GM18502 (cell line): ENCODE results near the gene SDC3.

Experiments
- ATAC-seq: cut with Tn5 transposase; IDR thresholded peaks from one replicate; pipeline ENCODE4 v1.9.1; 2021; ENCODE audit warnings: mild to moderate bottlenecking; ENCODE audit not compliant: unreplicated experiment, poor library complexity

Gene SDC3

DNA sequence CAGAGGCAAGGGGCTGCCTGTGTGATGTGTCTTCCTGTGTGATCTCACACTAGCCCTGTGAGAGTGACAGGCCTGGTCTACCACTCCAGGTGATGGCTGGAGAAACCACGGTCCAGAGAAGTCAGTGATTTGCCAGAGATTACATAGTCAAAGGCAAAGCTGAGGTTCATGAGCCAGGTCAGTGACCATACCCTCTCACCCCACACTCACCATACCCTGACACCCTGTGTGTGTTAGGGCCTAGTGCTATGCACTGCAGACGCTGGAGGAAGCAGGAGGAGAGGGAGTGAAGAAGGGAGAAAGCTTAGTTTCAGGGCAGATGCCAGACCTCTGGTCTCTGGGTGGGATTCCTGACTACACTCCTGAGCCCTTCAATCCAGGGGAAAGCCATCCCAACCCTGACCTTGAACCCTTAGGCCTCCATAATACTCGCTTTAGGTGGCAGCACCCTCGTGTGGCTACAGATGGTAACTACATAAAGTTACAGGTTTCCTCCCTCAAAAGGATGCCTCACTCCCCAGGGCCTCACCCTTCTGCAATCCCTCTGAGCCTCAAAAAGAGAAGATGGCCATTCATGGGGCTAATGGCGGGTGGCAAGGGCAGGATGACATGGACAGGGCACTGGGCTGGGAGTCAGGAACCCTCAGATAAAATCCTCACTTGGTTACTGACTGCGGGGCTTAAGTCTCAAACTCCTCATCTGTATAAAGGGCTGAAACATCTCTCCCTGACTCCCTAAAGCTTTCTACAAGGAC lies 20.8 kb upstream of the SDC3 start:
- ATAC-seq: no peak

- no peak for ATAC-seq
Observed at GRCh38 chr1:30928789-30929134, 20.2 kb upstream of the SDC3 start.

- no peak for ATAC-seq
Observed at GRCh38 chr1:30928171-30928570, 19.6 kb upstream of the SDC3 start.

DNA sequence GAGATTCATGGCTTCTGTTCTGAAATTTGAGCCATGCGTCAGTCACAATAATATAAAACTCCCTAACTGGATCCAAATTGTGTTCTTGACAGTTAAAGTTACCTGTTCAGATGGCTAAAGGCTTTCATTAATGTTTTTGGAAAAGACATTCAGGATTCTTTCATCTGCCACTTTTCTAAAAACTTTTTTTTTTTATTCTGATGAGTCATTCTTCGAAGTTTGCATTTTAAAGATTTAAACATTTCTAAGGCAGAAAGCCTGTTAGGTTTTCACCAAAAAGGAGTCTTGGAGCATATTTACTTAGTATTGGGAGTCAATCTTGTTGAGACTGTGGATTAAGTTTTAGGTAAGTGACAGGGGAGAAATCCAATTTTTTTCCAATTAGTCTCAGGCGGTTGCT lies 18.9 kb upstream of the SDC3 start:
- ATAC-seq: no peak

DNA sequence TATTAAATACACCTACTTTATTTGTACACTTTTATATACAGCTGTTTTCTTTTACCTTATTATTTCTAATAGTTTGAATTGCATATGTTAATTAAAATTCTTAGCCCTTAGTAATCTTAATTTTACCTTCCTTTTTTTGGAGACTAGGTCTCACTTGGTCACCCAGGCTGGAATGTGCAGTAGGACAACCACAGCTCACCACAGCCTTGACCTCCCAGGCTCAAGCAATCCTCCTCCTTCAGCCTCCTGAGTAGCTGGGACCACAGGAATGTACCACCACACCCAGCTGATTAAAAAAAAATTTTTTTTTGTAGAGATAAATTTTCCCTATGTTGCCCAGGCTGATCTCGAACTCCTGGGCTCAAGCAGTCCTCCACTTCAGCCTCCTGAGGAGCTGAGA lies 15.0 kb upstream of the SDC3 start:
- ATAC-seq: no peak

GRCh38 chr1:30920827-30921226 lies 12.3 kb upstream of the SDC3 start:
- ATAC-seq: no peak

DNA sequence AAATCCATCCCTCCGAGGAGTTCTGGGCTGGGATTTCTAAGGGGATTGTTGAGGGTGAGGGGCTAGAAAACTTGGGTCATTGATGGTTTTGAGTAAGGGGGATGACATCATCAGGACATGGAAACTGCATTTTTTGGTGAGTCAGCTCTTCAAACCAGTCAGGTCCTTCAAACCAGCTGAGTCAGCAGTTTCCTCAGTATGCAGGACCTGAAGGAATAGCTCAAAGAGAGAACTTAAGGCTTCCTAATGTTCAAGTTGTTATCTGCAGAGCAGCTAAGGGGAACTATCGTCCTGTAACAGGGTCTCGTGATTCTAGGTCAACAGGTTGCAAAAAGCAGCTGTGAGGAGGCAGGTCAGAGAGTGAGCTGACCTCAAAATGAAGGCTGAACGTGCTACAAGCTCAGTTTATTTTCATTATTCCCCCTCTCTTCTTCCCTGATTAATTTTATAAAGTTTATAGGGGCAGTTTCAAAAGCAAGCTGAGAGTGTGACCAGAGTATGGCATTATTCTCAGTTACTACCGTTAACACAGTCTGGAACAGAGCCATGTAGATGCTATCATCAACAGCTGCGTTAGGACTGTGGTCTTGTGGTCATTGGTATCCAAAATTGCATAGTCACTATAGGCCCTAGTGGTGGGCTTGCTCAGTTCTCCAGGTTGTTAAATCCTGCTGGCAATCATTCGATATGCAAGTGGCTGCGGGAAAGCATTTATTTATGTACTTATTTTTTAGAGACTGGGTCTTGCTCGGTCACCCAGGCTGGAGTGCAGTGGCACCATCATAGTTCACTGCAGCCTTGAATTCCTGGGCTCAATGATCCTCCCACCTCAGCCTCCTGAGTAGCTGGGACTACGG lies 10.7 kb upstream of the SDC3 start:
- ATAC-seq: no peak

GRCh38 chr1:30916296-30916695 lies 7.7 kb upstream of the SDC3 start:
- ATAC-seq: no peak

DNA sequence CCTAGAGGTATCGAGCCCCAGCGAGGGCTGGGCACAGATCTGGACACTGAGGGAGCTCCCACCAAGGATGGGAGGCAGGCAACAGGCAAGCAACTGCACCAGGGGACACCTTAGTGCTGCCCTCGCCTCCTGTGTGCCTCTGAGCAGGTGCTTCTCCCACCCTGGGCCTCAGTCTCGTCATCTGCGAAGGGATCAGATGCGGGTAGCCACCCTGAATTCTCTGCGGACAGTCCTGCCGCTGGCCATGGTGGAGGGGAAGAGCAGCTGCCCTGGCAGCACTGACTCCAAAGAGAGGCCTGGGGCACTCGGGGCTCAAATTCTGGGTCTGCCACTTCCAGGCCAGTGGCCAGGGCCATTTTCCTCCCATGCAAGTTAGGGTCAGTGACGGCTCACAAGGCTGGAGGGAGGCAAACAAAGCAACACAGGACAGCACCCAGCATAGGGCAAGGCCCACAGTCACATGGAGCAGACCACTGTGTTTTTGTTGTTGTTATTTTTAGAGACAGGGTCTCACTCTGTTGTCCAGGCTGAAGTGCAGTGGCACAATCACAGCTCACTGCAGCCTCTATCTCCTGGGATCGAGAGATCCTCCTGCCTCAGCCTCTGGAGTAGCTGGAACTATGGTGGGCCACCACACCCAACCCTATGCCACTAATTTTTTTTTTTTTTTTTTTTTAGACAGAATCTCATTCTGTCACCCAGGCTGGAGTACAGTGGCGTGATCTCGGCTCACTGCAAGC lies 7.1 kb upstream of the SDC3 start:
- no peak for ATAC-seq

DNA sequence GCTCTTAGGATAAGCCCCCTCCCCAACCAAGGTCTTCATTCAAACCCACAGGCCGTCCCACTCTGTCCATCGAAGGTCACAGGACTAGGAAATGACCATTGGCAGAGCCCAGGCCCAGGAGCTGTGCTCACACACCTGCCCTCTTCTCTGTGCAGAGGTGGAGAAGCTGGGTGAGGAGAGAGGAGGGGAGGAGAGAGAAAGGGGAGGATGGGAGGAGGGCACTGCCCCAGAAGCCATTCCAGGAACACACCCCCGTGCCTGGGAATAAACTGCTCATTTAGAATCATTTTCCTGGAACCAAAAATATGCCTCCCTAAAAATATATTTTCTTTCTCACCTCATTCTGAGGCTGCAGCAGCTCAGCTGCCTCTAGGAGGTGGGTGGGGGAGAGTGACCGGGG lies 6.4 kb upstream of the SDC3 start:
- no peak for ATAC-seq

GRCh38 chr1:30914587-30914922 lies 6.0 kb upstream of the SDC3 start:
- ATAC-seq: no peak

- no peak for ATAC-seq
Observed at GRCh38 chr1:30912913-30913652, 4.5 kb upstream of the SDC3 start.

DNA sequence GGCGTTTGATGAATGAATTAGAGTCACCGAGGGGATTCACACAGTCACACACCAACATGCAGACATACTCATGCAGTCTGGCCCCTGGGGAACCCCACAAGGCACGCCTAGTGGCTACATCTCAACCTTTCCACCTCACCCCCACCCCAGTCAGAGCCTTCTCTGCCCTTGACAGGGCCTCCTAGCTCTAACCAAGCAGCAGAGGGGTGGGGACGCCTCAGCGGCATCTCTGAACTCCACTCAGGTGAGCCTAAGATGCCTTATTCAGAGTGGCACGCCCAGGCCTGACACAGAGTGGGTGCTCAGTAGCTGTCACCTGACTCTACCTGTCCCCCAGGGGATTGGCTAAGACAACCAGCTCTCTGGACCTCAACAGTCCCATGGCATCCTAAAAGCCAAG lies 3.7 kb upstream of the SDC3 start:
- no peak for ATAC-seq

DNA sequence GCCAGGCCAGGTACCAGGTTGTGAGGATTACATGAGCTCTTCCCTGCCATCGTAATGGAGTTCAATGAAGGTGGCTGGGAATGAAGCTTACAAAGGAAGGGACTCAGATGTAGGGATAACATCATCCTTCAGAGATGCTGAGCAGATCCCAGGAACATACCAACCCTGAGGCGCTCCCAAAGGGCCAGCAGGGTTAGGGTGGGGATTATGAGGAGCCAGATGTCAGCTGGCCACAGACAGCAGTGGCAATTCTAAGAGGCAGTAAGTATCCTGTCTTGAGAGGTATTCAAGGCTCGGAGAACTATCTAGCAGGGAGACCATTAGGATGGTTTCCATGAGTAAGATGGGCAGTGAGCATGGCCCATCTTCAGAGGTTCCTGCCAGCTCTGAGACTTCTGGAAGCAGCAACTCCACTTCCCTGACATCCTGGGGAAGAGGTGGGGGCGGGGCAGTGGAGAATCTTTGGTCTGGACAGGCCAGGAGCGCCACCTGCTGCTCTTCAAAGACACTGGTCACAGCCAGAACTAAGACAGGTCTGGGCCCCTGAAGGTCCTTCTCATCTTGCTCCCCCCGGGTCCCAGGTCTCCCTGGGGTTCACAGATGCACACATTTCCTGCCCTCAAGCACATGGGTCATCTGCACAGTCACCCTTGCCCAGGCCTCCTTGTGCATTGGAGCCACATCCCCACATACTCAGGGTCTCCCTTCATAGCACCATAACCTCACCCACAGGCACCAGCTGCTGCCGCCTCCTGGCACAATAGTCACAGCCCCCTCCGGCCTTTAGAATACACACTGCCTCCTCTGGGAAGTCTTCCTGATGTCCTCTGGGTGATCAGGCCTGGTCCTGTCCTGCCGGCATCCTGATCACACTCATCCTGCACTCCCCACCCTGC lies 2.7 kb upstream of the SDC3 start:
- no peak for ATAC-seq

GRCh38 chr1:30909365-30910068 lies 959 bp upstream of the SDC3 start:
- ATAC-seq: no peak

GRCh38 chr1:30908316-30908695 lies 252 bp downstream of the SDC3 start:
- ATAC-seq: no peak

- ATAC-seq: no peak
Observed at GRCh38 chr1:30907481-30908315, 860 bp downstream of the SDC3 start.
